ENCODE data around the gene NDST3. TPM values are rescaled to one million over a fixed set of nuclear protein-coding genes. Genes with fewer than 3 reads are reported as not detected.

The NDST3 gene
- total RNA-seq, 1 experiment from 2014 or later, result not detected

DNA sequence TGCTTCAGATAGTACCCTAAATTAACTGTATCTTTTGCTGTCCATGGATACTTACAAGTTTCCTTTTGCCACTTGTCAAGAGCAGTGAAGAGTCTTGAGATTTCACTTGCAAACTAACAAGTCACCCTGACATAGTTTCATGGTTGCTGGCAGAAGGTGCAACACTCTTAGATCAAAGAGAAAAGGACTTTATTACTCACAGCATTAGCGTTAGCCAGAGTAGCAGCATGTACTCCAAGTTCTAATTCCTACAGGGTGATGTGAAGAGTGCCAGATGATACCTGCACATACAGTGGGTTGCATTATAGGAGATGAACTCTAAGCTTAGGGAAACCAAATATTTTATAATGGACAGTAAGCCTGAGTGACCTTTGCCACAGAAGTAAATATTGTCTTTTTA, 47.9 kb downstream of the NDST3 start:
- ChIA-PET POLR2A (no interaction called here), CTCF (no interaction called here)
- H3K4me3 ChIP-seq (ENCODE audit: low read depth in 2 of 2, low read length in 2 of 2), result no peak overlapping the region
- H3K27me3 ChIP-seq (ENCODE audit: control insufficient read depth, insufficient read depth, low read length), result no peaks in the 10 kb centered on the region
- H3K27ac ChIP-seq (ENCODE audit: low read length), result no peak overlapping the region
- H3K36me3 ChIP-seq (ENCODE audit: control insufficient read depth, insufficient read depth, low read length), result no peaks in the 10 kb centered on the region
- no peak for DNase-seq (ENCODE audit: low read depth, low spot score)
- TF ChIP-seq TCF7L2 (IDR thresholded peaks at IDR 0.05; ENCODE audit: low read depth, low read length) (no peak), POLR2AphosphoS5 (IDR thresholded peaks at IDR 0.05; ENCODE audit: low read depth, low read length) (no peak), SIN3A (IDR thresholded peaks at IDR 0.05; ENCODE audit: borderline replicate concordance, insufficient read depth, low read depth, low read length) (no peak)
- TF ChIP-seq, protein P1, sequence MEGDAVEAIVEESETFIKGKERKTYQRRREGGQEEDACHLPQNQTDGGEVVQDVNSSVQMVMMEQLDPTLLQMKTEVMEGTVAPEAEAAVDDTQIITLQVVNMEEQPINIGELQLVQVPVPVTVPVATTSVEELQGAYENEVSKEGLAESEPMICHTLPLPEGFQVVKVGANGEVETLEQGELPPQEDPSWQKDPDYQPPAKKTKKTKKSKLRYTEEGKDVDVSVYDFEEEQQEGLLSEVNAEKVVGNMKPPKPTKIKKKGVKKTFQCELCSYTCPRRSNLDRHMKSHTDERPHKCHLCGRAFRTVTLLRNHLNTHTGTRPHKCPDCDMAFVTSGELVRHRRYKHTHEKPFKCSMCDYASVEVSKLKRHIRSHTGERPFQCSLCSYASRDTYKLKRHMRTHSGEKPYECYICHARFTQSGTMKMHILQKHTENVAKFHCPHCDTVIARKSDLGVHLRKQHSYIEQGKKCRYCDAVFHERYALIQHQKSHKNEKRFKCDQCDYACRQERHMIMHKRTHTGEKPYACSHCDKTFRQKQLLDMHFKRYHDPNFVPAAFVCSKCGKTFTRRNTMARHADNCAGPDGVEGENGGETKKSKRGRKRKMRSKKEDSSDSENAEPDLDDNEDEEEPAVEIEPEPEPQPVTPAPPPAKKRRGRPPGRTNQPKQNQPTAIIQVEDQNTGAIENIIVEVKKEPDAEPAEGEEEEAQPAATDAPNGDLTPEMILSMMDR (IDR thresholded peaks at IDR 0.05), result no peak
- TF ChIP-seq, protein P2, sequence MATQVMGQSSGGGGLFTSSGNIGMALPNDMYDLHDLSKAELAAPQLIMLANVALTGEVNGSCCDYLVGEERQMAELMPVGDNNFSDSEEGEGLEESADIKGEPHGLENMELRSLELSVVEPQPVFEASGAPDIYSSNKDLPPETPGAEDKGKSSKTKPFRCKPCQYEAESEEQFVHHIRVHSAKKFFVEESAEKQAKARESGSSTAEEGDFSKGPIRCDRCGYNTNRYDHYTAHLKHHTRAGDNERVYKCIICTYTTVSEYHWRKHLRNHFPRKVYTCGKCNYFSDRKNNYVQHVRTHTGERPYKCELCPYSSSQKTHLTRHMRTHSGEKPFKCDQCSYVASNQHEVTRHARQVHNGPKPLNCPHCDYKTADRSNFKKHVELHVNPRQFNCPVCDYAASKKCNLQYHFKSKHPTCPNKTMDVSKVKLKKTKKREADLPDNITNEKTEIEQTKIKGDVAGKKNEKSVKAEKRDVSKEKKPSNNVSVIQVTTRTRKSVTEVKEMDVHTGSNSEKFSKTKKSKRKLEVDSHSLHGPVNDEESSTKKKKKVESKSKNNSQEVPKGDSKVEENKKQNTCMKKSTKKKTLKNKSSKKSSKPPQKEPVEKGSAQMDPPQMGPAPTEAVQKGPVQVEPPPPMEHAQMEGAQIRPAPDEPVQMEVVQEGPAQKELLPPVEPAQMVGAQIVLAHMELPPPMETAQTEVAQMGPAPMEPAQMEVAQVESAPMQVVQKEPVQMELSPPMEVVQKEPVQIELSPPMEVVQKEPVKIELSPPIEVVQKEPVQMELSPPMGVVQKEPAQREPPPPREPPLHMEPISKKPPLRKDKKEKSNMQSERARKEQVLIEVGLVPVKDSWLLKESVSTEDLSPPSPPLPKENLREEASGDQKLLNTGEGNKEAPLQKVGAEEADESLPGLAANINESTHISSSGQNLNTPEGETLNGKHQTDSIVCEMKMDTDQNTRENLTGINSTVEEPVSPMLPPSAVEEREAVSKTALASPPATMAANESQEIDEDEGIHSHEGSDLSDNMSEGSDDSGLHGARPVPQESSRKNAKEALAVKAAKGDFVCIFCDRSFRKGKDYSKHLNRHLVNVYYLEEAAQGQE (IDR thresholded peaks at IDR 0.05; ENCODE audit: insufficient read depth in 1 of 2, low read depth in 2 of 2, low read length in 1 of 2), result no peak
- H3K4me1 ChIP-seq (ENCODE audit: control insufficient read depth, insufficient read depth, low read length), result no peaks in the 10 kb centered on the region
- ATAC-seq, result no peak
- no peaks in the 10 kb centered on the region for H3K9me3 ChIP-seq (ENCODE audit: control insufficient read depth, insufficient read depth, low read depth, low read length)
- in situ Hi-C loops (cut with HindIII; ENCODE audit: low pct_unique_long_range_greater_than_20kb, low sequenced_read_pairs) (no loop called here), intact Hi-C loops (cut with micrococcal nuclease; ENCODE audit: unreplicated experiment) (no loop called here)
- BruUV-seq (replicated peaks), result no TSS peak

GRCh38 chr4:118085700-118086099, 51.4 kb downstream of the NDST3 start:
- TF ChIP-seq SIN3A (IDR thresholded peaks at IDR 0.05; ENCODE audit: borderline replicate concordance, insufficient read depth, low read depth, low read length) (no peak), POLR2AphosphoS5 (IDR thresholded peaks at IDR 0.05; ENCODE audit: low read depth, low read length) (no peak), TCF7L2 (IDR thresholded peaks at IDR 0.05; ENCODE audit: low read depth, low read length) (no peak)
- TF ChIP-seq, protein P1 (IDR thresholded peaks at IDR 0.05), result no peak
- TF ChIP-seq, protein P2 (IDR thresholded peaks at IDR 0.05; ENCODE audit: insufficient read depth in 1 of 2, low read depth in 2 of 2, low read length in 1 of 2), result no peak
- BruUV-seq (replicated peaks), result no TSS peak
- CTCF ChIA-PET, result no interaction called here

More at GRCh38 chr4:118085700-118086099, 51.4 kb downstream of the NDST3 start:
- H3K4me1 ChIP-seq (ENCODE audit: control insufficient read depth, insufficient read depth, low read length), result no peaks in the 10 kb centered on the region
- no peak overlapping the region for H3K4me3 ChIP-seq (ENCODE audit: low read depth in 2 of 2, low read length in 2 of 2)
- ATAC-seq, result no peak
- no peak for DNase-seq (ENCODE audit: low read depth, low spot score)
- POLR2A ChIA-PET, result no interaction called here
- intact Hi-C loops (cut with micrococcal nuclease; ENCODE audit: unreplicated experiment), result no loop called here
- in situ Hi-C loops (cut with HindIII; ENCODE audit: low pct_unique_long_range_greater_than_20kb, low sequenced_read_pairs), result no loop called here
- H3K27ac ChIP-seq (ENCODE audit: low read length), result no peak overlapping the region
- H3K9me3 ChIP-seq (ENCODE audit: control insufficient read depth, insufficient read depth, low read depth, low read length), result no peaks in the 10 kb centered on the region
- no peaks in the 10 kb centered on the region for H3K27me3 ChIP-seq (ENCODE audit: control insufficient read depth, insufficient read depth, low read length)
- no peaks in the 10 kb centered on the region for H3K36me3 ChIP-seq (ENCODE audit: control insufficient read depth, insufficient read depth, low read length)

Measured in Panc1 (cell line).